ENCODE measurements around the gene COLGALT1. TPM values are rescaled to one million over a fixed set of nuclear protein-coding genes. Genes with fewer than 3 reads are reported as not detected.

COLGALT1 gene
- total and polyA plus RNA-seq, 2 of the 8 experiments (the other 6 are each of a cell fraction or from before 2014, with no cell fraction given), result 44.7 to 58.1 TPM

- CTCF ChIA-PET (ENCODE audit: partially characterized antibody), result interaction anchor here (0.6 to 5.7 kb wide), 30 partner anchors 10 to 217 kb away, joined by 3 to 34 read pairs (median 4); no protein-coding TSS in a partner anchor
- Histone ChIP-seq H2AFZ (ENCODE audit: low read length) (no peak overlapping the region), H3K27ac (ENCODE audit: low read depth, low read length) (no peak overlapping the region)
Measured at GRCh38 chr19:17606590-17607185, 51.2 kb downstream of the COLGALT1 start.

More at GRCh38 chr19:17606590-17607185, 51.2 kb downstream of the COLGALT1 start:
- Histone ChIP-seq H4K20me1 (replicated peaks in 1 of 2; ENCODE audit: control insufficient read depth in 1 of 2, insufficient read depth in 2 of 2, low read length in 2 of 2) (peaks cover 0 to 6% of the 10 kb centered on the region in 2 experiments), H3K9ac (replicated peaks in 1 of 4; ENCODE audit: extremely low read depth in 1 of 4, low read depth in 3 of 4, low read length in 3 of 4) (no peak overlapping the region), H4K91ac (replicated peaks; ENCODE audit: insufficient read length, low read length) (no peak overlapping the region), H3K27me3 (replicated peaks in 1 of 4; ENCODE audit: control insufficient read depth in 3 of 4, extremely low read depth in 1 of 4, insufficient read depth in 3 of 4, low read length in 3 of 4) (no peaks in the 10 kb centered on the region; a peak in 1 of 7 replicates), H2BK5ac (ENCODE audit: low read depth, low read length) (0 out of 2 replicates have a peak overlapping the region, but pooled peaks have one; percentile 85), H2BK120ac (replicated peaks; ENCODE audit: low read depth, low read length) (no peak overlapping the region), H3K4me3 (ENCODE audit: extremely low read depth in 1 of 4, insufficient read depth in 2 of 4, low read depth in 3 of 4, low read length in 4 of 4) (peak overlapping the region; percentile 8 to 58 (median 46)), H3K14ac (ENCODE audit: insufficient read length) (no peak overlapping the region), H2BK15ac (ENCODE audit: low read length) (no peak overlapping the region), H3K4ac (replicated peaks; ENCODE audit: insufficient read length, low read depth, low read length) (peak overlapping the region; percentile 75), H3K9me3 (ENCODE audit: insufficient read depth in 2 of 2, low read depth in 1 of 2, low read length in 1 of 2) (no peaks in the 10 kb centered on the region), H3K79me2 (ENCODE audit: control insufficient read depth in 1 of 2, insufficient read depth in 2 of 2, low read length in 2 of 2) (no peaks in the 10 kb centered on the region), H3K18ac (ENCODE audit: extremely low read depth, low read length) (no peak overlapping the region; the same call in 1 of the 2 replicates), H4K5ac (ENCODE audit: insufficient read length, low read depth, low read length) (no peak overlapping the region), H2AK5ac (ENCODE audit: low read depth, low read length) (no peak overlapping the region), H3K4me2 (ENCODE audit: insufficient read depth in 1 of 2, low read depth in 2 of 2, low read length in 2 of 2) (peak overlapping the region; percentile 27 to 75), H3K79me1 (ENCODE audit: low read depth, low read length) (no peaks in the 10 kb centered on the region), H3K4me1 (replicated peaks in 1 of 4; ENCODE audit: control insufficient read depth in 3 of 4, insufficient read depth in 4 of 4, low read length in 3 of 4) (peaks cover 0 to 13% (median 5%) of the 10 kb centered on the region in 4 experiments; a peak in 5 of 7 replicates), H3K56ac (replicated peaks; ENCODE audit: insufficient read length, low read depth, low read length) (no peak overlapping the region), H2BK20ac (ENCODE audit: low read length) (no peak overlapping the region), H3K36me3 (ENCODE audit: control insufficient read depth in 2 of 4, insufficient read depth in 4 of 4, low read length in 3 of 4) (no peaks in the 10 kb centered on the region), H4K8ac (ENCODE audit: extremely low read depth, insufficient read depth, low read length) (no peak overlapping the region), H3K23ac (ENCODE audit: insufficient read length) (no peak overlapping the region), H3K23me2 (ENCODE audit: low read depth, low read length) (peaks cover 5% of the 10 kb centered on the region; the same call in 1 of the 2 replicates), H2BK12ac (ENCODE audit: low read depth, low read length) (no peak overlapping the region)
- 25% methylated on average over 11 of the region's 18 CpGs; no CpG with 5 or more reads in 1 of the 2 experiments for WGBS, 2 experiments (ENCODE audit: extremely low coverage in 1 of 2, insufficient coverage in 1 of 2, insufficient read length in 1 of 2, insufficient replicate concordance in 2 of 2, low coverage in 1 of 2, low lambda C conversion rate in 2 of 2, missing lambda C conversion rate in 1 of 2)
- TF ChIP-seq NRF1 (IDR thresholded peaks at IDR 0.05; ENCODE audit: low read depth, low read length) (no peak), TCF12 (IDR thresholded peaks at IDR 0.05; ENCODE audit: low read depth, low read length) (no peak), CTCF (IDR thresholded peaks at IDR 0.05; ENCODE audit: control extremely low read depth in 1 of 3, insufficient read depth in 1 of 3, low read depth in 1 of 3, low read length in 3 of 3) (peak; percentile 31 to 49 (median 44)), JUND (IDR thresholded peaks at IDR 0.05; ENCODE audit: low read length) (no peak), RAD21 (IDR thresholded peaks at IDR 0.05 in 1 of 2, conservative IDR thresholded peaks at IDR 0.05 in 1 of 2; ENCODE audit: low read depth in 2 of 2, low read length in 2 of 2) (peak in 1 of 2 experiments; percentile 34; a peak in 2 of 4 replicates), NANOG (IDR thresholded peaks at IDR 0.05; ENCODE audit: insufficient read depth, low read depth, low read length, poor library complexity, severe bottlenecking) (no peak)
- FAIRE-seq (no peak), DNase-seq (ENCODE audit: low read depth in 1 of 2, low spot score in 2 of 2) (peak in 1 of 2 experiments; percentile 72)
- POLR2A ChIA-PET (ENCODE audit: partially characterized antibody), result interaction anchor here (0.6 to 1.7 kb wide), 15 partner anchors 9 to 253 kb away, joined by 3 to 7 read pairs (median 4); partner anchors contain the start of genes PGLS, SLC27A1 and UNC13A
